ENCODE data around the gene ASPA. TPM values are rescaled to one million over a fixed set of nuclear protein-coding genes. Genes with fewer than 3 reads are reported as not detected.
"Not testable (repeated sequence)": the region's sequence is repeated elsewhere in the genome, so short reads cannot be mapped to it uniquely, and the experiment has no call there.

Gene ASPA
- polyA plus RNA-seq, 4 donors = 20.4 to 32.9 (median 30.2) TPM

- DNase-seq (ENCODE audit: low read depth in 4 of 4, low spot score in 2 of 4) = no peak
Observed at GRCh38 chr17:3506054-3506453, 30.3 kb downstream of the ASPA start.

GRCh38 chr17:3507071-3507470 is 31.3 kb downstream of the ASPA start:
- no peak for DNase-seq (ENCODE audit: low read depth in 4 of 4, low spot score in 2 of 4)

- DNase-seq (ENCODE audit: low read depth in 4 of 4, low spot score in 2 of 4) = no peak
Observed at GRCh38 chr17:3507869-3508268, 32.1 kb downstream of the ASPA start.

GRCh38 chr17:3510090-3510489 is 34.3 kb downstream of the ASPA start:
- DNase-seq (ENCODE audit: low read depth in 4 of 4, low spot score in 2 of 4) = no peak

- DNase-seq (ENCODE audit: low read depth in 4 of 4, low spot score in 2 of 4) = no peak
Observed at GRCh38 chr17:3511852-3512504, 36.2 kb downstream of the ASPA start.

- DNase-seq (ENCODE audit: low read depth in 4 of 4, low spot score in 2 of 4) = no peak
Observed at GRCh38 chr17:3512505-3513171, 36.8 kb downstream of the ASPA start.

DNA sequence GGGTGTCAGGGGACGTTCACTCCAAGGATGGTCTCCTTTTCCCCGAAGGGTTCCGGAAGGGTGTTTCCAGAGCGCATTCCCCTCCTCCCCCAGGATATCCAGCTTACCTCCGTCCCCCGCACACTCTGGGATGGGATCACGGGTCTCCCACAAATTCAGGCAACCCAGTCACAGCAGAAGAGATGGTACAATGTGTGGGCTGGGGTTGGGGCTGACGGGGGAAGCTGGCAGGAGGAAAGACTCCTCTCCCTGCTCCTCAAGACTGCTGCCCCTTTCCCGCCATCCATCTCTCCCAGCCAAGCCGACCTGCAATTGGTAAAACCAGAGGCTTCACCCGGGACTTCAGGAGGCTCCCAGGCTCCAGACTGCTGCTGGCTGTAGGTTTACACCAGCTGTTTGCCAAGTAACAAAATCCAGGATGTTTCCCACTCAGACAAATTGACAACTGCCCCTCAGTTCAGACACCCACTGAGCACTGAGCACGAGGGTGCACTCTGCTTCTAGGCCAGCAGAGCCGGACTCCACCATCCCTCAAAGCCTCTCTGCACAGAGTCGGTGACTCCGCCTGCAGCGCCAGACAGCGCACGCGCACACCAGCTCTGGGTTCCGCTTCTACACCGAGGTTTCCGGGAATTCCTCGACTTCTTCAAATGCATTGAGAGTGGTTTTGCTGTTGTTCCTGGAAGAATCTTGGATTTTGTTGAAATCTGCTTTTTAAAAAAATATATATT is 37.7 kb downstream of the ASPA start:
- DNase-seq (ENCODE audit: low read depth in 4 of 4, low spot score in 2 of 4) = no peak

- DNase-seq (ENCODE audit: low read depth in 4 of 4, low spot score in 2 of 4) = not testable (repeated sequence)
Observed at GRCh38 chr17:3514167-3514566, 38.4 kb downstream of the ASPA start.

- no peak for DNase-seq (ENCODE audit: low read depth in 4 of 4, low spot score in 2 of 4)
Observed at GRCh38 chr17:3514873-3515272, 39.1 kb downstream of the ASPA start.

- DNase-seq (ENCODE audit: low read depth in 4 of 4, low spot score in 2 of 4) = not testable (repeated sequence)
Observed at GRCh38 chr17:3519472-3519871, 43.7 kb downstream of the ASPA start.

DNA sequence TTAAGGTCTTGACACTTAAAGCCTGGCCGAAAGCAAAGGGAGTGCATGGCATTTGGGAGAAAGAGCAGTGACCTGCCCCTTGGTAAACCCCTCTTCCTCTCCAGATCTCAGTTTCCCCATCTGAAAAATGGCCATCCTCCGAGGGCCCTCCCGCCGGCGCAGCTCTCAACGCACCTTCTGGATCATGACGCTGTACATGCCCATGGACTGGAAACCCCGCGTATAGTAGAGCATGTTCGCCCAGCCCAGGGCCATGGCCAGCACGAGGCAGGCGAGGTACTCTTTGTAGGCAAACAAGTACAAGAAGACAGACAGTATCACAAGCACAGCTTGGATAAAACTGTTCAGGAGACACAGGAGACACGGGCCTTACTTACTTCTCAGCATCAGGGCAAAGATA is 48.2 kb downstream of the ASPA start:
- DNase-seq (ENCODE audit: low read depth in 4 of 4, low spot score in 2 of 4) = no peak

DNA sequence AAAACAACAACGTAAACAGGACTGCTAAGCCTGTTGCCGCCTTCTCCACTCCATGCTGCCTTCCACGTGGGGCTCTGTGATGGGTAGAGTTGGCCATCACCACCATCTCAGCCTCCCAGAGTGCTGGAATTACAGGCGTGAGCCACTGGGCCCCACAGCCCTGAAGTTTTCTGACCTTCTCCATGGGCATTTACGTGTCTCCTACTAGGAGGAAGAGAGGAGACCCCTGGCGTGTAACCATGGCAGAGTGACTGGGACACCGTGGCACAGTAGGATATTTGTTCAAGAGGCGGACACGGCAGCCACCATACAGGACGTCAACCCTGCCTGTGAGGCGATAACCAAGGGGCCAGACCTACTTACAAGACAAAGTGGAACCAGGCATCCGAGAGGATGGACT is 50.7 kb downstream of the ASPA start:
- no peak for DNase-seq (ENCODE audit: low read depth in 4 of 4, low spot score in 2 of 4)

GRCh38 chr17:3526971-3527370 is 51.2 kb downstream of the ASPA start:
- no peak for DNase-seq (ENCODE audit: low read depth in 4 of 4, low spot score in 2 of 4)

- DNase-seq (ENCODE audit: low read depth in 4 of 4, low spot score in 2 of 4) = no peak
Observed at GRCh38 chr17:3527468-3527867, 51.7 kb downstream of the ASPA start.

DNA sequence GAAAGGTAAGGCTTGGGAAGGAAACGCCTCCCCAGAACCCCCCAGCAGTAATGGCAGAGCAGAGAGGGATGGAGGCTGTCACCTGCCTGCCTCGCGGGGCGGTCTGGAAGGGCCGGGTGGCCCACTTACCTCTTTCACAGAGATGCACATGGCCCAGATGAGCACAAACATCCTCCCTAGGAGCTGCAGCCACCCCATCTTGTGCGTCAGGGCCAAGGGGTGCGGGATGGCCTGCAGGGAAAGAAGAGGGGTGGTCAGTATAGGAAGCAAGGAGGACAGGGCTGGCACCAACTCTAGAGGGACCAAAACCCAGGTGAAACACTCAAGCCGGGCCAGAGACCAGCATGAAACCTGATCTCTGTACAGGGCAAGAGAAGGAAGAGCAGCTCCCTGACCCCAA is 52.1 kb downstream of the ASPA start:
- no peak for DNase-seq (ENCODE audit: low read depth in 4 of 4, low spot score in 2 of 4)

DNA sequence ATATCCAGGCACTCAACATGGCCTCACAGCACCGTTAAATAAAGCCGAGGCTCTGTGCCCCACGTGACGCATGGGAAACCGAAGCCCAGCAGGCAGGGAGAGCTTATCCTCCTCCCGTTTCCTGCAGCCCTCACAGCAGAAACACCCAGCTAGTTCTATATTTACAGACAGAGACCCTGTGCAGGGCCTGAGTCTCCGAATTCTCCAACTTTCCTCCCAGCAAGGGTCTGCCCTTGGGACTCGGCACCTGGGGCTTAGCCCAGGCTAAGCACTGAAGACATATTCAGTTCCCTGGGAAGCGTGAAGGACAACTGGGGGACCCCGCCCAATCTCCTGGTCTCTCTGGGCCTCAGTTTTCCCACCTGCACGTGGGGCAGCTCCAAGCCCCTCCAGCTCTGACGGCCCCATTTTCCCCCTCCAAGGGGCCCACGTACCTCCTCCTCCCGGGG is 52.6 kb downstream of the ASPA start:
- no peak for DNase-seq (ENCODE audit: low read depth in 4 of 4, low spot score in 2 of 4)

- DNase-seq (ENCODE audit: low read depth in 4 of 4, low spot score in 2 of 4) = no peak
Observed at GRCh38 chr17:3528880-3529511, 53.2 kb downstream of the ASPA start.

DNA sequence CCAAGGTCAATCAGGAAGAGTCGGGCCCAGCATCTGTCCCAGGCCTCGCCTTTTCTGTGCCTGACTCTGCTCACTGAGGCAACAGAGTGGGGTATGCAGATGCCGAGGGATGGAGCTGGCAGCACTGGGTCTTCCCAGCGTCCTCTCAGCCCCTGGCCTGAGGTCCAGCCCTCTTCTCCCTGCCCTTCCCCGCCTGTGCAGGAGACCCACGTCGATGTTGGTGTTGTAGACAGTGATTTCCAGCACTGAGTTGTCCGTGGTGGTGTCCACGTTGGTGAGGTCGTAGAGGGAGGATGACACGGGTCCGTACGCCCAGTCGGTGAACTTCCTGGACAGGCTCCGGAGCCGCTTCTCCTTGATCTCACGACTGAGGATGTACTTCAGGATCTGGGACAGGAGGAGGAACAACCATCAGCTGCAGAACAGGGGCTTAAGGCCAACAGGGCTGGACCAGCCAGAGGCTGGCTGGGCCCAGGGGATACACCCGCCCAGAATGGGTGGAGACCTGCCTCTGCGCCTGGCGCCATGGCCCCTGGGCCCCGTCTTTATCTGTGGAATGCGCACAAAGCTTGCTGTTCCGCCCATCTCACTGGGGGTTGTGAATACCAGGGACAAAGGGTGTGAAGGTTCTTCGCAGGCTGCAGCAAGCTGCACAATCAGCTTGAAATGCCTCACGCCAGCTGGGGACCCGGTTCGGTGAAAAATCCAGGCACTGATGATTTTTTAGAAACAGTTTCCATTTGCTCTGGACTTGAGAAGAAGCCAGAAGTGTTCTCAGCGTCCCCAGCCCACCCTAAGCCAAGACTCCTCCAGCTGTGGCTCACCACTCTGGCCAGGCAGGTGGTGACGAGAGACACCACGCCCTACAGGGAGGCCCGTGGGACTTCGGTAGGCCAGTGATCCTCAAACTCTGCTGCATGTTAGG is 54.3 kb downstream of the ASPA start:
- no peak for DNase-seq (ENCODE audit: low read depth in 4 of 4, low spot score in 2 of 4)

- no peak for DNase-seq (ENCODE audit: low read depth in 4 of 4, low spot score in 2 of 4)
Observed at GRCh38 chr17:3531266-3532101, 55.7 kb downstream of the ASPA start.

Measured in left renal cortex interstitium (tissue), 4 donors.